Thoracic aorta (tissue), 2 donors: ENCODE results near the gene TGFB3. TPM values are rescaled to one million over a fixed set of nuclear protein-coding genes. Genes with fewer than 3 reads are reported as not detected.

Source experiments
- ATAC-seq: fragments of 150-250 bp; one replicate; pipeline ENCODE4 v1.8.0; 2017; ENCODE audit warnings: low read depth; ENCODE audit not compliant: insufficient number of reproducible peaks, low FRiP score
- DNase-seq: peaks from one replicate; pipeline ENCODE4 v3.0.0-alpha.2; 2020; ENCODE audit warnings: low spot score
- H3K27ac ChIP-seq, 2 donors: fragments of 200-600 bp; sonication (generic); 1 replicate in 1 of 2; 2 replicates in 1 of 2; pipeline ENCODE4 v1.5.1; 2016; ENCODE audit warnings: mild to moderate bottlenecking in 2 of 2, moderate library complexity in 2 of 2
- H3K27me3 ChIP-seq: fragments of 200-600 bp; sonication (generic); replicated peaks from 2 replicates; pipeline ENCODE4 v1.6.0; 2016; ENCODE audit warnings: mild to moderate bottlenecking; ENCODE audit not compliant: insufficient read depth
- H3K36me3 ChIP-seq: fragments of 200-600 bp; sonication (generic); one replicate; pipeline ENCODE4 v1.5.1; 2016
- H3K4me1 ChIP-seq, 2 donors: fragments of 200-600 bp; sonication (generic); 1 replicate in 1 of 2; 2 replicates in 1 of 2; pipeline versions ENCODE4 v1.5.1 to v1.6.0; 2016; ENCODE audit warnings: low read depth in 2 of 2, mild to moderate bottlenecking in 1 of 2; ENCODE audit not compliant: control insufficient read depth in 1 of 2
- H3K4me3 ChIP-seq: fragments of 200-600 bp; sonication (generic); 2 replicates; pipeline ENCODE4 v1.5.1; 2016; ENCODE audit warnings: mild to moderate bottlenecking
- H3K9me3 ChIP-seq: fragments of 200-600 bp; sonication (generic); 2 replicates; pipeline ENCODE4 v1.5.1; 2016
- total RNA-seq, 2 donors: library from RNA; depleted of rRNA; stranded (reverse); fragments of >200 nt; gene quantifications; one replicate each; pipeline versions ENCODE4 v1.1.0 to v1.2.3, GENCODE V29; 2016
- TF ChIP-seq, protein P1 (sequence below): fragments of 200-600 bp; sonication (generic); IDR thresholded peaks from one replicate; pipeline ENCODE4 v1.5.1; 2019; ENCODE audit warnings: antibody characterized with exemption

The TGFB3 gene
- total RNA-seq, 2 donors from 2014 or later = 46.4 to 67.1 TPM

- DNase-seq (peak; percentile 62), ATAC-seq (peak; percentile 31)
- peaks cover 19 to 63% of the 10 kb centered on the region in 2 donors for H3K4me1 ChIP-seq
- H3K27ac ChIP-seq = peak overlapping the region; percentile 99
- TF ChIP-seq, protein P1, sequence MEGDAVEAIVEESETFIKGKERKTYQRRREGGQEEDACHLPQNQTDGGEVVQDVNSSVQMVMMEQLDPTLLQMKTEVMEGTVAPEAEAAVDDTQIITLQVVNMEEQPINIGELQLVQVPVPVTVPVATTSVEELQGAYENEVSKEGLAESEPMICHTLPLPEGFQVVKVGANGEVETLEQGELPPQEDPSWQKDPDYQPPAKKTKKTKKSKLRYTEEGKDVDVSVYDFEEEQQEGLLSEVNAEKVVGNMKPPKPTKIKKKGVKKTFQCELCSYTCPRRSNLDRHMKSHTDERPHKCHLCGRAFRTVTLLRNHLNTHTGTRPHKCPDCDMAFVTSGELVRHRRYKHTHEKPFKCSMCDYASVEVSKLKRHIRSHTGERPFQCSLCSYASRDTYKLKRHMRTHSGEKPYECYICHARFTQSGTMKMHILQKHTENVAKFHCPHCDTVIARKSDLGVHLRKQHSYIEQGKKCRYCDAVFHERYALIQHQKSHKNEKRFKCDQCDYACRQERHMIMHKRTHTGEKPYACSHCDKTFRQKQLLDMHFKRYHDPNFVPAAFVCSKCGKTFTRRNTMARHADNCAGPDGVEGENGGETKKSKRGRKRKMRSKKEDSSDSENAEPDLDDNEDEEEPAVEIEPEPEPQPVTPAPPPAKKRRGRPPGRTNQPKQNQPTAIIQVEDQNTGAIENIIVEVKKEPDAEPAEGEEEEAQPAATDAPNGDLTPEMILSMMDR = peak; percentile 72
- H3K36me3 ChIP-seq = no peaks in the 10 kb centered on the region
- H3K4me3 ChIP-seq = peak overlapping the region; percentile 93
- H3K9me3 ChIP-seq = no peaks in the 10 kb centered on the region
- no peaks in the 10 kb centered on the region for H3K27me3 ChIP-seq
Measured at GRCh38 chr14:75982266-75983018, 647 bp upstream of the TGFB3 start.

DNA sequence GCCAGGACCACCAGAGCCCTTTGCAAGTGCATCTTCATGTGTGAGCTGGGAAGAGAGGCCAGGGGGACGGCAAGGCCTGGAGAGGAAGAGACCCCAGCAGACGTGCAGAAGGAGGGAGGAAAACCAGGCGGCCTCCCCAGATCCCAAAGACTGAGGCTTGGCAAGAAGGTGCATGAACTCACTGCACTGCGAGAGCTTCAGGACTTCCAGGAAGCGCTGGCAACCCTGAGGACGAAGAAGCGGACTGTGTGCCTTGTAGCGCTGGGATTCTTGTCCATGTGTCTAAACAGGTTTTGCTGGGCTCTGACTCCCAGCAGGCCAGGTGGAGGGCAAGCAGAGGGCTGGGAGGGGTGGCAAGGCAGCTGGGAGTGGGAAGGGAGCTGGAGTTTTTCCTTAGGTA lies 939 bp downstream of the TGFB3 start:
- peak overlapping the region; percentile 93 for H3K4me3 ChIP-seq
- ATAC-seq (no peak), DNase-seq (no peak)
- H3K36me3 ChIP-seq = no peaks in the 10 kb centered on the region
- no peaks in the 10 kb centered on the region for H3K27me3 ChIP-seq
- peak overlapping the region; percentile 99 for H3K27ac ChIP-seq
- H3K4me1 ChIP-seq = peaks cover 14 to 63% of the 10 kb centered on the region in 2 donors
- TF ChIP-seq, protein P1 = no peak
- no peaks in the 10 kb centered on the region for H3K9me3 ChIP-seq

- H3K4me3 ChIP-seq = peak overlapping the region; percentile 93
- no peak for ATAC-seq
- peak overlapping the region; percentile 99 for H3K27ac ChIP-seq
- TF ChIP-seq, protein P1 = no peak
- no peaks in the 10 kb centered on the region for H3K36me3 ChIP-seq
- peaks cover 14 to 60% of the 10 kb centered on the region in 2 donors for H3K4me1 ChIP-seq
- DNase-seq = no peak
- no peaks in the 10 kb centered on the region for H3K27me3 ChIP-seq
- no peaks in the 10 kb centered on the region for H3K9me3 ChIP-seq
Measured at GRCh38 chr14:75979648-75980565, 1.9 kb downstream of the TGFB3 start.

GRCh38 chr14:75979071-75979571 lies 2.7 kb downstream of the TGFB3 start:
- DNase-seq = no peak

More at GRCh38 chr14:75979071-75979571, 2.7 kb downstream of the TGFB3 start:
- Histone ChIP-seq H3K27me3 (no peaks in the 10 kb centered on the region), H3K36me3 (no peaks in the 10 kb centered on the region), H3K27ac (peak overlapping the region; percentile 36 to 99), H3K9me3 (no peaks in the 10 kb centered on the region), H3K4me3 (peak overlapping the region; percentile 93), H3K4me1 (peaks cover 14 to 58% of the 10 kb centered on the region in 2 donors)
- TF ChIP-seq, protein P1 = peak; percentile 47
- no peak for ATAC-seq
